Stimulated activated CD8-positive, alpha-beta memory T cell treated with anti-CD3 and anti-CD28 coated beads, Interleukin-4, amount 100 ng/mL, for 1 hour (primary cell): ENCODE measurements around the gene TMEM127.
A peak's percentile ranks its signal among the peaks of the same experiment; 100 is the strongest.
"Not testable (repeated sequence)": the region's sequence is repeated elsewhere in the genome, so short reads cannot be mapped to it uniquely, and the experiment has no call there.

Experiments
- DNase-seq, 2 donors: peaks; one replicate each; pipeline ENCODE4 v3.0.0-alpha.2; 2020; ENCODE audit warnings: low read depth in 2 of 2, low spot score in 1 of 2

TMEM127 gene

DNA sequence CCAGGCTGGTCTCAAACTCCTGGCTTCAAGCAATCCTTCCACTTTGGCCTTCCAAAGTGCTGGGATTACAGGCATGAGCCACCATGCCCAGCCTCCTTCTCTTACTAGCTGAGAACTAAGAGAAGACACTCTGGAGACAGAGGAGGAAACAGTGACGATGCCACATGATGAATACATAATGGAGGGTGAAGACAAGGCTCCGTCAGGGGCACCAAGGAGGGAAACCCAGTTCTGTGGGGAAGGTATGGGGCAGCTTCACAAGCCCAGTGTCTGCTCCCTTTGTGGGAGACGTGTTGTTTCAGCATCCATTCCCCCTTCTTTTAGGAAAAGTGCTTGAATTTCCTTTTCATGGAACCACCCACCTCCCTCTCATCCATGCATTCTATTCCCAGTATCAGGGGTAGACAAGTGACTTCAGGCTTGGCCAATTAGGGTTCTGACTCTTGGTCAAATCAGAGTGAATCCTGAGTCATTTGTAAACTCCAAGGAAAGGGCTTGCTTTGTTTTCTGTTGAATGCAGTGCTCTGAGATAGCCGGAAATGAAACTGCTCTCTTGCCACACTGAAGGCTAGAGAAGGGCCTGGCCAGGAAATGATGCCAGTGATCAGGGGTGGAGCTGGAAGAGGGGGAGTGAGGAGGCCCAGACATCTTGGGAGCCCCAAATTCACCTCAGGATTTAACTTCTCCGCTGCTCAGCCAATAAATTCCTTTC, 23.7 kb downstream of the TMEM127 start:
- peak in 1 of 2 donors; percentile 21 for DNase-seq

DNA sequence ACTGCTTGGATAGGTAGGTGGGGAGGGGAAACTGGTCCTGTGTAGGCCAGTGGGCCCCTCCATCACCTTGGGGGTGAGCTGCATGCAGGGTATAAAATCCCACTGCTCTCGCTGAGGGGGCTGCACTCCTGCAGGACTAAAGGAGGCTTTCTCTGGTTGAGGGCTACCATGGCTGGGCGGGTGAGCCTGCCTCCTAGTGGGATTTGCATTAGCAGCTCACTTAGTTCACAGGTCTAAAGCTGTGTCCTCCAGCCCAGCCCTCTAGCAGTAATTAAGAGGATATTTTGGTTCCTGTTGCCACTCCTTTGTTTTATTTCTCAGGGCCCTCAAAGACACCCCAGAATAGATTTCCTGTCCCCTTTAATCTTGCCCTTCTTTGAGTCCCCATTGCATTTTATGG, 24.6 kb downstream of the TMEM127 start:
- DNase-seq = no peak

DNA sequence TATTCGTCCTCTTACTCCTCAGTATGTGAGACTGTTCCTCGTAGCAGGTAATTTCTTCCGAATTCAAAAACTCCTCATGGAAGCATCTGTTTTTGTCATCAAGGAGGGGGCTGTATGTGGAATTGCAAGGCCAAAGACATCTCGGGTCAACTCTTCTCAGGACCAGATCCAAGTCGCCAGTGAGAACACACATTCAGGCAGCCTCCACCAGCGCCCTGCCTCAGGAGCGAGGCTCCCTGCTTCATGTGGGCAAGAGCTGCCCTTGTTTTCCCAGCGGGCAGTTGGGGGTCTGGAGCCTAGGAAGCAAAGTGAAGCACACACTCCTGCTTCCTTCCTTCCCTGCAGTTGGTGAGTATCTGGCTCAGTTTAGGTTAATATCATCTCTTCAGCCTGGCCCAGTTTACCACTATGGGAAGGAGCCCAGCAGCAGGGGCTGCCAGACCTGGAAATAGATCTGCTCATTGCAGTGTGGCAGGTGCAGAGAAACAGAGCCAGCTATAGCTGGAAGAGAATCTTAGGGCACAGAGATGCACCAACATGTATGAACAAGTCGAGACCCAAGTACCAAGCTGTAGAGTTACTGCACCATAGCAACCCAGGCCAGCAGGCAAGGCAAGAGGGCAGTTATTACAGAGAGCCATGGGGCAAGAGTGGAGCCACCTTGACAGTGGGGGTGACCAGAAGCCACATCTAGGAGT, 25.3 kb downstream of the TMEM127 start:
- no peak for DNase-seq

DNA sequence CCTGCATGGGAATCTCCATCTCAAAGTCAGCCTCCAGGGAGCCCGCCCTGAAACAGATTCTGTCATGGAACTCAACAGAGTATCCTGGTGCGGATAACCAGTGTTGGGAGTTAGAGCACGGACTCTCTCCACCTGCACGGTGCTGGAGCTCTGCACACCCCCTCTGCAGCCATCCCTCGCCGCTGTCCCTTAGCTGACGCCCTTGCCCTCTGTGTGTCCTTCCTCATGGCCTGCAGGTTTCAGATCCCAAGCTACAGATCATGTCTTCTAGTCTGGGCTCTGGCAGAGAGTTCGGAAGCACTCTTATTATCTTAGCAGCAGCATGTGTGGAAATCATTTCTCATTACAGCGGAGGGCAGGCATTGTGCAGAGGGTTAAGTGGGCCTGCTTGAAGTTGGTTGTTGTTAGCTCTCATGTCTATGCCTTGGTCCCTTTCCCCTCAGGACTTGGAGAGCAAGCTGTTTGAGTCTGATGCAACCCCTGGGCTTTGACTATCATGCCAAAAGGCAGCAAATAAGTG, 26.0 kb downstream of the TMEM127 start:
- no peak for DNase-seq

DNA sequence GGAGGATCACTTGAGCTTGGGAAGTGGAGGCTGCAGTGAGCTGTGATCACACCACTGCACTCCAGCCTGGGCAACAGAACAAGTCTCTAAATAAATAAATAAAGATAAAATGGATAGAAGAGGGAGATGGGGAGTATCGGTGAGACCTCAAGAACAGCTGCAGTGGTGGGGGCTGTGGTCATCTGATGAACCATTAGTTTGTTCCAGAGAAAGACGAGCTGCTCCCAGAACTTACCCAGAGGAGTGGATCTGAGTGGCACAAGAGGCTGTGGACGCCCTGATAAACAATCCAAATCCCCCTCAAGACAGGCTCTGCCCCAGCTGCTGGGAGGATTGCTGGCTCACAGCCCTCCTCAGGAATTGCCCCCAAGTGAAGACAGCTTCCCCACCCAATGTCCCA, 26.7 kb downstream of the TMEM127 start:
- no peak for DNase-seq

DNA sequence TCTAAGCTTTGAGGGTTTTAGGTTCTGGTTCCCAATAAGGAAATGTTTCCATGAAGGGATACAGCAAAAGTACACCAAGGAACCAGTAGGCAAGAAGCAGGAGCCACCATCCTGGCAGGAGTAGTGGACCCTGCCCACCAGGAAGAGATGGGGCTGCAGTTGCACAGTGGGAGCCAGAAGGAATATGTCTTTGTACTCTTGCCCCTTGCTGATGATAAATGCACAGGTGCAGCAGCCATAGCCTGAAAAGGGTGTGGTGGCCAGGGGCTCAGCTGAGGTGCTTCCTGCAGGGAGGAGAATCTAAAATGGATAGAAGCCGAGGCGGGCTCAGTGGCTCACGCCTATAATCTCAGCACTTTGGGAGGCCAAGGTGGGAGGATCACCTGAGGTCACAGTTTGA, 27.5 kb downstream of the TMEM127 start:
- DNase-seq = no peak

DNA sequence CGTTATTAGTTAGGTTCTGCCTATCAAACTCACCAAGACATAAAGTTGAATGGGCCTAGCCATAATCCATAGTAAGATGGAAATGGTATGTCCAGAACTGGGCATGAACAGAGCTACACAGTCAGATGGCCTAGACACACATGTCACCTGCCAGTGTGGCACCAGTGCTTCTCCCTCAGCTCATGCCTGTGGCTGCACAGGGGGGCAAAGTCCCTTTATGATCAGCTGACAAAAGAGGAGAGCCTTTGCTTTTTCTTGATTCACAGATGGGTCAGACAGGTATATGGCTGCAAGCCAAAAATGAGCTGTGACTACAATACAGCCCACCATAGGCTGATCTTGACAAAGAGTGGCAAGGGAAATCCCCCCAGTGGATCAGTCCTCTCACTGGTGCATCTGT, 28.9 kb downstream of the TMEM127 start:
- no peak for DNase-seq

DNA sequence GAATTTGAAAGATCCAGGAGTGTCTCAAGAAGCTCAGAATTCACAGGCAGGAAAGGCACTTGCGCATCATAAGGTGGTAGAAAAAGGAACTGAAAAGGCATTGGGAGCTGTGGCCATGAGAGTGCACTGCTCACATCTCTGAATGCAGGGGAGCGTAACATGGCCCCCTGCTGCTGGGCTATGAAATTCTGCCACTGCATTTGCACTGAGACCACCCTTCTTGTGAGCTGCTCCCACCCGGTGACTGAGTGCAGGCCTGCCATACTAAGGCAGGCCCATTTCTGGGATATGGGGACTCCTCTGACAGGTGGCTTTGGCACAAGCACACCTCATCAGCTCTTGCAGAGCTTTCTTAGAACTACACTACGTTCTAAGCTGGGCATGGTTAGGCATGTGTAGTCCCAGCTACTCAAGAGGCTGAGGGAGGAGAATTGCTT, 31.9 kb downstream of the TMEM127 start:
- no peak for DNase-seq

DNA sequence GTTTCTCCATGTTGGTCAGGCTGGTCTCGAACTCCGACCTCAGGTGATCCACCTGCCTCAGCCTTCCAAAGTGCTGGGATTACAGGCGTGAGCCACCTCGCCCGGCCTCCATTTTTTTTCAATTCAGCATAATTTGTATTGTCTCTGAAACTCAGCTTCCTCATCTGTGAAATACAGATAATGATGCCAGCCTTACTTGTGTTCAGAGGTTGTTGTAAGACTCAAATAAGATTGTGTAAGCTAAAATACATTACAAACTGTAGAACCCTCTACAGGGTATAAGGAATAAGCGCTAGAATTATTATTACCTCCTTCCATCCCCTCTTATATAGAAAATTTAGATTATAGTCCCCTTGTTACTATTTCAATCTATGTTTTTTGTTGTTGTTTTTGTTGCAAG, 32.4 kb downstream of the TMEM127 start:
- DNase-seq = no peak

DNA sequence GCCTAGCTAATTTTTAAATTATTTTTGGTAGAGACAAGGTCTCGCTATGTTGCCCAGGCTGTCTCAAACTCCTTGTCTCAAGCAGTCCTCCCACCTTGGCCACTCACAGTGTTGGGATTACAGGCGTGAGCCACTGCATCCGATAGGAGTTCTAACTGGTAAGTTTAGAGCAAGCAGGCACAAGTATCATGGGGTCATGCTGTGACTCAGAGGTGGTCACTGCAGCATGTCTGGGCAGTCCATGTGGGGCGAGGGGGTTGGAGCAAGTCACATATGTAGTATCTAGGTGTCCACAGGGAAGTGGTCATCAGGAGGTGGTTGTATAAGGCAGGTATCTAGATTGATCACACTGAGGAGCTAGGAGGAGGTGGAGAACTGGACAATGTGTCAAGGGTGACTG, 34.5 kb downstream of the TMEM127 start:
- DNase-seq = no peak

DNA sequence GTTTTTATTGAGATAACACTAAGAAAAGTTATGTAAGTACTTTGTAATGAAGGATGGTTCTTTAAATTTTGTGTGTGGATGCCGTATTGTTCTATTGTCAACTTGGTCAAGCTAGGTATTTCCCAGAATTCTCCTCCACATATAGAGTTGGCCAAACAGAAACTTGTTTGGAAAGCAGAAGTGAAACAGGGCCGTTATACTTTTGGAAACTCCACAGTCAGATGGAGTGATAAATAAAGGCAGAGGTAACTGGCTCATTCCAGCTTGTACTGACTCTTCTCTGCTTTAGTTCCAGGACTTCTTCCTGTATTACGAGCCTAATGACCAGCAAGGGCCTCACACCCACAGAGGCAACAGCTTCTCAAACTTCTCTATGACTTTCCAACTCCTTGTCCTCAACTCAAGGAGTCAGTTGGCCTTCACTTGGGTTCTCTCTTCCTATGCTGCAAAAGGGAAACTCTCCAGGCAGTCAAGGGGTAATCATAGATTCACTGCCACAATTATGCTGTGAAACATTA, 40.7 kb downstream of the TMEM127 start:
- DNase-seq = no peak

DNA sequence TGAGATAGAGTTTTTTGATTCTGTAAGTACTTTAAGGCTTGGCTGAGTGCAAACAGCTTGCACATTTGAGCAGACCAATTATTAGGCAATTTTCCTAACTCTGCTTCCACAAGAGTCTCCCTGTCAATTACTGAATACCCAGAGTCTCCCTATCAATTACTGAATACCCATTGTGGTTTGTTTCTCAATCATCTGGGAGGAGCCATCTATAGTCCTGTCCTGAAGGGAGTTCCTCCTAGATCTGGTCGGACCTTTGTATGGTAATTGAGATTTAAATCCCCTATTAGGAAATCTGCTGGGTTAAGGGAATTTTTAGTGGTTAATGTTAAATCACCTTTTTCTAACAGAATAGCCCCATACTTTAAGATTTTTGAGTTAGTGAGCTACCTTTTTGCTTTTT, 44.7 kb downstream of the TMEM127 start:
- DNase-seq = not testable (repeated sequence)

DNA sequence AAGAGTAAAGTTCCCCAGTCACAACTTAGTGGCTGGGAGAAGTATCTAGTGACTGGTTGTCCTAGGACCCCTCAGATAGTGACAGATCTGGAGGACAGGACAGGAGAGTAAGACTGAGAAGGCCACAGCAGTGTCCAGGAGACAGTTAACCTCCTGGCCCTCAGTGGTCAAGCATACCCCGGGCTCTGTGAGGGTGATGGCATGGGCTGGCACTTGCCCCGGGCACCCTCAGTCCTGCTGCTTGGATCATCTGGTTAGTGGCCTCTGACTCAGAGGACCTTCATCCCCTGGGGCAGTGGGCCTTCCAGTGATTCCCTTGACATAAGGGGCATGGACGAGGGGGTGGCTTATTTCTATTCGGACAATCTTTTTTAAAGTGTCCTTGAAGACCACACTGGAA, 45.8 kb downstream of the TMEM127 start:
- DNase-seq = not testable (repeated sequence)

DNA sequence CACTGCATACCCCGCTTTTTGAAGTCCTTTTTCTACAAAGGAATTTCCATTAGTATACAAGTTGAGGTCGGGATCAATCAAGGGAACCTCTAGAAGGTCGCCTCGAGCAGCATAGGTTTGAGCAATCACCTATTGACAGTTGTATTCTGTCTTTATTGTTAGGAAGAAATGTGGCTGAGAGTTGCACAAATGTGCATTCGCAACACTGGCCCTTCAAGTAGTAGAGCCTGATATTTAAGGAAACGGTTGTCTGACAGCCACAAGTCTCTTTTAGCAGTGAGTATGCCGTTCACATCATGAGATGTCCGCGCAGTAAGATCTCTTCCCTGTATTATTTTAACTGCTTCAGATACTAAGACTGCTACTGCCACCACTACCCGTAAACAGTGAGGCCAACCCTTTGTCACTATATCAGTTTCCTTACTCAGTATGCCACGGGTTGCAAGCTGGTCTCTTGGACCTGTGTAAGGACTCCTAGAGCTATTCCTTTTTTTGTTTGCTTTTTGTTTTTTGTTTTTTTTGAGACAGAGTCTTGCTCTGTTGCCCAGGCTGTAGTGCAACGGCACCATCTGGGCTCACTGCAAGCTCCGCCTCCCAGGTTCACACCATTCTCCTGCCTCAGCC, 47.2 kb downstream of the TMEM127 start:
- no peak for DNase-seq

DNA sequence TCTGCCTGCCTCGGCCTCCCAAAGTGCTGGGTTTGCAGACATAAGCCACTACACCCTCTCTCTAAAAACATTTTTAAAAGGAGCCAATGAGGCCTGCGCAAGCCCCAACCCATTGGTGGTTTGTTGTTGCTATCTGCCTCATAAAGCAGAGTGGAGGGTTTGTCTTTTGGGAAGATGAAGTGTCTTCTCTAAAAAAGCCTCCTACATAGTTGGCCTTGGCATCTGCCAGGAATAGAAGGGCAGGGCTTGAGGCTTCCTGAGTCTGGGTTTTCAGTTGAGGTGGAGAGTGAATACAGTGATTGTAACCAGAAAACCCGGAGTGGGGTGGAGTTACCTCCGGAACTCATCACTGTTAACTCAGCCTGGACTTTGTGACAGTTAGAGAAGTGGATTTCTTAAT, 51.2 kb downstream of the TMEM127 start:
- no peak for DNase-seq

DNA sequence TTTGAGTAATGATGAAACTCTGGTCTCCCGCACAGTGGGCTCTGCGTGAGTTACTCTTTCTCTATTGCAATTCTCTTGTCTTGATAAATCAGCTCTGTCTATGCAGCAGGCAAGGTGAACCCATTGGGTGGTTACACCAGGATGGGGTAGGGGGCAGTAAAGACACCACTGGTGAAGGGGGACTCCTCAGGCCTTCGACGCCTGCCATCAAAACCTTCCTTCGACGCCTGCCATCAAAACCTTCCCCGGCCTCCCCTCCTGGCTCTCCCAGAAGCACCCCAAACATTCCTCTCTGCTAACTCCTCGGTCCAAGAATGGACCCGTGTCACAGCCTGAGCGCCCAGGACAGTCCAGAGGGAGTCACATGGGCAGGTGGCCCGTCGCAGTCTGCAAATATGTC, 52.4 kb downstream of the TMEM127 start:
- no peak for DNase-seq

DNA sequence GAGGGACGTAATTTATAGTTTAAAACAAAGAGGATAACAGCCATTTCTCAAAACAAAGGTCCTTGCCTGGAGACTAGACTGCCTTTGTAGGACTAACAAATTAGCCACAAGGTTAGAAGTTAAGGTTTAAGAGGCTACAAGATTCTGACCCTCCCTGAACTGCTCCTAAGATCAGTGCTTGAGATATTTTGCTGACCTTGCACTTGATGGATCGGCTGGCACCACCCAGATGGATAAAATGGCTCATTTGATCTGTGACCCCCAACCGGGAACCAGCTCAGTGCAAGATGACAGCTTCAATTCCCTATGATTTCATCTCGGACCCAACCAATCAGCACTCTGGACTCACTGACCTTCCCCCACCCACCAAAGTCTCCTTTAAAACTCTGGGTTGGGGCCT, 53.5 kb downstream of the TMEM127 start:
- no peak for DNase-seq

DNA sequence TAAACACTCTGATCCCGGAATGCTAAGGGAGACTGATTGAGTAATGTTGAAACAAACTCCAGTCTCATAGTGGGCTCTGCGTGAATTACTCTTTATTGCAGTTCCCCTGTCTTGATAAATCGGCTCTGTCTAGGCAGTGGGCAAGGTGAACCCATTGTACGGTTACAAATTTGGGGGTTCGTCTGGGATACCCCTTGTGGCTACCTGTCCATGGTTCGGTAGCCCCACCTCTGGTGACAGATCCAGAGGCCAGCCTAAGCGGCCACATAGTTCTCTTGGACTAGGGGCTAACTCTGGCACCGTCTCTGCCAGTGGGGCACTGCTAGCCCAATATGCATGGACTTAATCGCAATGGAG, 56.1 kb downstream of the TMEM127 start:
- DNase-seq = no peak

DNA sequence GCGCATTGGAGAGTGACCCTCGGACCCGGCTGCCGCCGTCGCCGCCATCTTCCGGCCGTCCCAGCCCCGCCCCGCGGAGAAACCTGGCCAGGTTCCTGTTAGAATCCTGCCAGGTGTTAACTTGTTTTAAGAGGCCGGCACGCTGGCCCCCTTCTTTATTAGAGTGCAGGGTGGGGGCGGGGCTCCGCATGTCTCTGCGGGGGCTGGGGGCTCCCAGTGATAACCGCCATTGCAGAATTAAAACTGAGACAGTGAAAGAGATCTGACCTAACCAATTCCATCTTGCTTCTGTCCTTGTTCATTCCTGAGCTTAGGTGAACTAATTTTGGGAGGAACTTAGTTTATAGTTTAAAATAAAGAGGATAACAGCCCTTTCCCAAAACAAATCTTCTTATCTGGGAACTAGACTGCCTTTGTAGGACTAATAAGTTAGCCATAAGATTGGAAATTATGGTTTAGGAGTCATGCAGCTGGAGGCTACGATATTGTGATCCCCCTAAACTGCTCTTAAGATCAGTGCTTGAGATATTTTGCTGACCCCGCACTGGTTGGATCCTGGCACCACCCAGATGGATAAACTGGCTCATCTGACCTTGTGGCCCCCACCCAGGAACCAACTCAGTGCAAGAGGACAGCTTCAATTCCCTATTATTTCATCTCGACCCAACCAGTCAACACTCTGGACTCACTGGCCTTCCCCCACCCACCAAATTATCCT, 56.6 kb downstream of the TMEM127 start:
- DNase-seq = no peak

DNA sequence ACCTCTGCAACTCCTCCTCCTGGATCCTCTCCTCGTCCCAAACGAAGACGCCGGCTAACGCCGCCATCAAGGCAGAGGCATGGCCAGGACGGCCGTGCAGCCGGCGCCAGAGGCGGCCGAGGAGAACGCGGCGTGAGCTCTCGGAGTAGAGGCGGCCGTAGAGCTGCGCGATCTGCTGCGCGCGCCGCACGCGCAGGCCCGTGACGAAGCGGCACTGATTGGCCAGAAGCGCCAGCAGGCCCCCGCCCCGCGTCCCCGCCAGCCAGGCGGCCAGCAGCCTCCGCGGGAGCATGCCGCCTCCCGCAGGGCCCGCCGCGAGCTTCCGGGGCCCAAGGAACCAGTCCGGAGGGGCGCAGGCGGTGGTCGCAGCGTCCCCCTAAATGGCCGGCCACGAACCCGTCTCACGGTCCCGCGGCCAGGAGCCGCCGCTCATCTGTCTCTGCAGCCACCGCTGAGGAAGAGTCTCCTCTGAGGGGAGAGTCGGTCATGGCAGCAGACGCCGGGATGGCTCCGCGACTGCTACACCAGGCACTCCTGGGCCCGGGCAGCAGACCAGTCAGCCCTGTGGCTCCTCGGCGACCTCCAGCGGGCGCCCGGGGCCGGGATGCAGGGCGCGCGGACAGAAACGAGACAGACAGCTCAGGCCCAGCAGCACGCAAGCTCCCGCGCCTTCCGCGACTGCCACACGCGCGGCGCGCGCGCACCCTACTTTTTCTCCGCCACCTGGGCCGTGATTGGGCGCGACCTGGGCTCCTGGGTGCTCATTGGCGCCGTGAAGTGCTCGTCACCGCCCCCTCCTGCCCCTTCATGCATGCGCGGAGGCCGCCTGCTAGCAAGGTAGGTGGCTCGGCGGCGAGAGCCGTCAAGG, 57.4 kb downstream of the TMEM127 start, which contains the start of gene STARD7:
Gene STARD7 (minus strand): TSS at position 685 of the 868 bp plus-strand sequence. CDS start 393 bp downstream, at position 292.
- peak; percentile 90 to 91 for DNase-seq
